ENCODE results near the gene RPS21.

RPS21 gene

GRCh38 chr20:62347445-62347844 is 39.5 kb upstream of the RPS21 start:
- H3K9me3 ChIP-seq (ENCODE audit: severe bottlenecking): peaks cover 3% of the 10 kb centered on the region
- TF ChIP-seq CTCF (IDR thresholded peaks at IDR 0.05; ENCODE audit: low read depth, low read length): no peak
- no peaks in the 10 kb centered on the region for H3K27me3 ChIP-seq (ENCODE audit: insufficient read depth, low read depth, severe bottlenecking)
- H3K4me3 ChIP-seq (ENCODE audit: low read depth, low read length): no peak overlapping the region
- peak overlapping the region; percentile 18; the same call in 1 of the 2 replicates for H3K27ac ChIP-seq
- DNase-seq: no peak
- peaks cover 81% of the 10 kb centered on the region for H3K36me3 ChIP-seq

GRCh38 chr20:62348604-62349003 is 38.3 kb upstream of the RPS21 start:
- no peak overlapping the region for H3K27ac ChIP-seq
- peaks cover 79% of the 10 kb centered on the region for H3K36me3 ChIP-seq
- no peaks in the 10 kb centered on the region for H3K27me3 ChIP-seq (ENCODE audit: insufficient read depth, low read depth, severe bottlenecking)
- TF ChIP-seq CTCF (IDR thresholded peaks at IDR 0.05; ENCODE audit: low read depth, low read length): no peak
- DNase-seq: no peak
- H3K9me3 ChIP-seq (ENCODE audit: severe bottlenecking): peaks cover 3% of the 10 kb centered on the region
- H3K4me3 ChIP-seq (ENCODE audit: low read depth, low read length): no peak overlapping the region

GRCh38 chr20:62349556-62350097 is 37.3 kb upstream of the RPS21 start:
- Histone ChIP-seq H3K36me3 (peaks cover 79% of the 10 kb centered on the region), H3K9me3 (ENCODE audit: severe bottlenecking) (peaks cover 3% of the 10 kb centered on the region), H3K27ac (no peak overlapping the region), H3K27me3 (ENCODE audit: insufficient read depth, low read depth, severe bottlenecking) (no peaks in the 10 kb centered on the region), H3K4me3 (ENCODE audit: low read depth, low read length) (no peak overlapping the region)
- no peak for TF ChIP-seq CTCF (IDR thresholded peaks at IDR 0.05; ENCODE audit: low read depth, low read length)
- no peak for DNase-seq

GRCh38 chr20:62350098-62350628 is 36.7 kb upstream of the RPS21 start:
- DNase-seq: peak; percentile 6
- H3K27ac ChIP-seq: no peak overlapping the region
- H3K4me3 ChIP-seq (ENCODE audit: low read depth, low read length): no peak overlapping the region
- H3K27me3 ChIP-seq (ENCODE audit: insufficient read depth, low read depth, severe bottlenecking): no peaks in the 10 kb centered on the region
- peaks cover 3% of the 10 kb centered on the region for H3K9me3 ChIP-seq (ENCODE audit: severe bottlenecking)
- H3K36me3 ChIP-seq: peaks cover 79% of the 10 kb centered on the region
- no peak for TF ChIP-seq CTCF (IDR thresholded peaks at IDR 0.05; ENCODE audit: low read depth, low read length)

GRCh38 chr20:62350629-62351422 is 36.1 kb upstream of the RPS21 start:
- peak; percentile 2 for DNase-seq
- Histone ChIP-seq H3K27ac (no peak overlapping the region), H3K27me3 (ENCODE audit: insufficient read depth, low read depth, severe bottlenecking) (no peaks in the 10 kb centered on the region), H3K4me3 (ENCODE audit: low read depth, low read length) (no peak overlapping the region), H3K9me3 (ENCODE audit: severe bottlenecking) (peaks cover 3% of the 10 kb centered on the region), H3K36me3 (peaks cover 74% of the 10 kb centered on the region)
- TF ChIP-seq CTCF (IDR thresholded peaks at IDR 0.05; ENCODE audit: low read depth, low read length): no peak
